ENCODE data around the gene GFM2.
"Not testable (repeated sequence)": the region's sequence is repeated elsewhere in the genome, so short reads cannot be mapped to it uniquely, and the experiment has no call there.

The GFM2 gene

DNA sequence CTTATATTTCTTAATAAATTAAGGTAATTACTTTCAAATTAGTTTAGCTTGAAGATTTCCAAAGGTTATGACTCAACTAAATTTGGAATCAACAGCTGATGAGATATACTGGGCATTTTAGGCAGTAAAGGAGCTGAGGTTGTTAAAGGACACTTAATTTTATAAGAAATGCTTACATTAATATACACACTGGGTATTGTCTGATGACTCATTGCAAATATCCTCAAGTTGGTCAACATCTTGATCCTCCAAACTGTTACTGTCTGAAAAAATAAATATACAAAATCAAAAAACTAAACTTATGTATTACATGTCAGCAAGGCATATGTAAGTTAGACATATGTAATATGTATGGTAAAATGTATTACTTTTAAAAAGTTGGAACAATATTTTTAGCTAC lies 3.4 kb downstream of the GFM2 start:
- H3K9me3 ChIP-seq (ENCODE audit: insufficient read depth, low read length, severe bottlenecking): no peaks in the 10 kb centered on the region
- H3K4me3 ChIP-seq (ENCODE audit: low read depth in 1 of 2, low read length in 2 of 2): no peak overlapping the region
- no peak for TF ChIP-seq EZH2 (IDR thresholded peaks at IDR 0.05; ENCODE audit: borderline replicate concordance, low read depth, low read length, severe bottlenecking)
- TF ChIP-seq, protein P1, sequence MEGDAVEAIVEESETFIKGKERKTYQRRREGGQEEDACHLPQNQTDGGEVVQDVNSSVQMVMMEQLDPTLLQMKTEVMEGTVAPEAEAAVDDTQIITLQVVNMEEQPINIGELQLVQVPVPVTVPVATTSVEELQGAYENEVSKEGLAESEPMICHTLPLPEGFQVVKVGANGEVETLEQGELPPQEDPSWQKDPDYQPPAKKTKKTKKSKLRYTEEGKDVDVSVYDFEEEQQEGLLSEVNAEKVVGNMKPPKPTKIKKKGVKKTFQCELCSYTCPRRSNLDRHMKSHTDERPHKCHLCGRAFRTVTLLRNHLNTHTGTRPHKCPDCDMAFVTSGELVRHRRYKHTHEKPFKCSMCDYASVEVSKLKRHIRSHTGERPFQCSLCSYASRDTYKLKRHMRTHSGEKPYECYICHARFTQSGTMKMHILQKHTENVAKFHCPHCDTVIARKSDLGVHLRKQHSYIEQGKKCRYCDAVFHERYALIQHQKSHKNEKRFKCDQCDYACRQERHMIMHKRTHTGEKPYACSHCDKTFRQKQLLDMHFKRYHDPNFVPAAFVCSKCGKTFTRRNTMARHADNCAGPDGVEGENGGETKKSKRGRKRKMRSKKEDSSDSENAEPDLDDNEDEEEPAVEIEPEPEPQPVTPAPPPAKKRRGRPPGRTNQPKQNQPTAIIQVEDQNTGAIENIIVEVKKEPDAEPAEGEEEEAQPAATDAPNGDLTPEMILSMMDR (IDR thresholded peaks at IDR 0.05; ENCODE audit: borderline replicate concordance, extremely low read depth, low read length, poor library complexity, severe bottlenecking): no peak
- peaks cover 55% of the 10 kb centered on the region for H3K36me3 ChIP-seq (ENCODE audit: insufficient read depth, low read length)
- no peak overlapping the region for H3K9ac ChIP-seq (ENCODE audit: low read depth, low read length)
- DNase-seq (no peak), ATAC-seq (ENCODE audit: insufficient read depth, low read depth) (no peak)
- H3K79me2 ChIP-seq (ENCODE audit: insufficient read depth, low read length): peaks cover 64% of the 10 kb centered on the region
- no peak overlapping the region for H3K27ac ChIP-seq (ENCODE audit: low read length)
- no peak overlapping the region for H2AFZ ChIP-seq (ENCODE audit: low read depth, low read length)
- no peak overlapping the region for H3K4me2 ChIP-seq (ENCODE audit: insufficient read depth, low read length)
- H3K4me1 ChIP-seq (ENCODE audit: insufficient read depth, low read length): peaks cover 45% of the 10 kb centered on the region
- no peaks in the 10 kb centered on the region for H3K27me3 ChIP-seq (ENCODE audit: insufficient read depth, low read length, poor library complexity)
- peaks cover 5% of the 10 kb centered on the region for H4K20me1 ChIP-seq (ENCODE audit: insufficient read depth, low read length)

DNA sequence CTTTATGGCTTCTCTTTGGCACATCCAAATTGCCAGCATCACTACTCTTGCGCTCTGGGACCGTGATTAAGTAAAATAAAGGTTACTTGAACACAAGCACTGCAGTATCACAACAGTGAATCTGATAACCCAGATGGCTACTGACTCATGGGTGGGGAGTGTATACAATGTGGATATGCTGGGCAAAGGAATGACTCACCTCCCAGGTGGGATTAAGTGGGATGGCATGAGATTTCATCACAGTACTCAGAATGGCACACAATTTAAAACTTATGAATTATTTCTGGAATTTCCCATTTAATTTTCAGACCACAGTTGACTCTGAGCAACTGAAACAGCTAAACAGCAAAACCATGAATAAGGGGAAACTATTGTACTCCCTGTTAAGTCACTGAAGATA lies 4.3 kb downstream of the GFM2 start:
- no peak for TF ChIP-seq EZH2 (IDR thresholded peaks at IDR 0.05; ENCODE audit: borderline replicate concordance, low read depth, low read length, severe bottlenecking)
- TF ChIP-seq, protein P1 (IDR thresholded peaks at IDR 0.05; ENCODE audit: borderline replicate concordance, extremely low read depth, low read length, poor library complexity, severe bottlenecking): no peak
- Histone ChIP-seq H3K4me1 (ENCODE audit: insufficient read depth, low read length) (peaks cover 36% of the 10 kb centered on the region), H3K4me3 (ENCODE audit: low read depth in 1 of 2, low read length in 2 of 2) (no peak overlapping the region), H3K79me2 (ENCODE audit: insufficient read depth, low read length) (peaks cover 55% of the 10 kb centered on the region), H3K36me3 (ENCODE audit: insufficient read depth, low read length) (peaks cover 64% of the 10 kb centered on the region), H2AFZ (ENCODE audit: low read depth, low read length) (no peak overlapping the region), H4K20me1 (ENCODE audit: insufficient read depth, low read length) (no peaks in the 10 kb centered on the region; the same call in 1 of the 2 replicates), H3K27me3 (ENCODE audit: insufficient read depth, low read length, poor library complexity) (no peaks in the 10 kb centered on the region), H3K9ac (ENCODE audit: low read depth, low read length) (no peak overlapping the region), H3K27ac (ENCODE audit: low read length) (no peak overlapping the region), H3K4me2 (ENCODE audit: insufficient read depth, low read length) (no peak overlapping the region), H3K9me3 (ENCODE audit: insufficient read depth, low read length, severe bottlenecking) (no peaks in the 10 kb centered on the region)
- ATAC-seq (ENCODE audit: insufficient read depth, low read depth) (no peak), DNase-seq (no peak)

DNA sequence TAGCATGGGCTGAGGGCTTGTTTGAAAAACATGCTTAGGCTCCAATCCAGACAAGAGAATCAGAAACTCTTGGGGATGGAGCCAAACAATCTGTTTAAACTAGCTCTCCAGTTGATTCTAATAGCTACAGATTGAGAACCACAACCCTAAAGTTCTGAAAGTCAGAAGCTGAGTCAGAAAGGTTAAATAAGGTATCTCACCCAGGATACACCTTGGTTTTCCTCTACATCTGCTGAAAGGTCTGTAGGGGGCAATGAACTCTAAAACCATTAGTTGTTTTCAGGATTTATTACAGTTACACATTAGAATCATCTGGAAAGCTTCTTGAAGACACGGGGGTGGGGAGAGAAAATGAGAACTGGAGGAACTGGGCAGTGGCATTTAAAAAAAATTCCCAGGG lies 5.7 kb downstream of the GFM2 start:
- Histone ChIP-seq H3K4me1 (ENCODE audit: insufficient read depth, low read length) (peaks cover 35% of the 10 kb centered on the region), H3K27ac (ENCODE audit: low read length) (no peak overlapping the region), H3K4me2 (ENCODE audit: insufficient read depth, low read length) (no peak overlapping the region)

DNA sequence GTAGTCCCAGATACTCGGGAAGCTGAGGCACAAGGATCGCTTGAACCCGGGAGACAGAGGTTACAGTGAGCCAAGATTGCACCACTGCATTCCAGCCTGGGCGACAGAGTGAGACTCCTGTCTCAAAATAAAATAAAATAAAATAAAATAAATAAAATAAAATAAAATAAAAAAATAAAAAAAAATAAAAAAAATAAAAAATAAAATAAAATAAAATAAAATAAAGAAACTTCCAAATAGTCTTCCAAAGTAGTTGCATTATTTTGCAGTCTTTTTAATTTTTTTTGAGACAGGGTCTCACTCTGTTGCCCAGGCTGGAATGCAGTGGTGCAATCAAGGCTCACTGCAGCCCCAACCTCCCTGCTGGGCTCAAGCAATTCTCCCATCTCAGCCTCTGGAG lies 18.2 kb downstream of the GFM2 start:
- not testable (repeated sequence) for DNase-seq; H2AFZ ChIP-seq (ENCODE audit: low read depth, low read length); ATAC-seq (ENCODE audit: insufficient read depth, low read depth); H3K9me3 ChIP-seq (ENCODE audit: insufficient read depth, low read length, severe bottlenecking); H3K27ac ChIP-seq (ENCODE audit: low read length); H3K4me3 ChIP-seq (ENCODE audit: low read depth in 1 of 2, low read length in 2 of 2); H3K4me1 ChIP-seq (ENCODE audit: insufficient read depth, low read length); H3K9ac ChIP-seq (ENCODE audit: low read depth, low read length); H3K4me2 ChIP-seq (ENCODE audit: insufficient read depth, low read length); H3K27me3 ChIP-seq (ENCODE audit: insufficient read depth, low read length, poor library complexity); H4K20me1 ChIP-seq (ENCODE audit: insufficient read depth, low read length); H3K79me2 ChIP-seq (ENCODE audit: insufficient read depth, low read length)
- H3K36me3 ChIP-seq (ENCODE audit: insufficient read depth, low read length): peaks cover 76% of the 10 kb centered on the region

More for the DNA sequence above, 5.7 kb downstream of the GFM2 start:
- H3K27me3 ChIP-seq (ENCODE audit: insufficient read depth, low read length, poor library complexity): no peaks in the 10 kb centered on the region
- DNase-seq (no peak), ATAC-seq (ENCODE audit: insufficient read depth, low read depth) (no peak)
- TF ChIP-seq, protein P1 (IDR thresholded peaks at IDR 0.05; ENCODE audit: borderline replicate concordance, extremely low read depth, low read length, poor library complexity, severe bottlenecking): no peak
- TF ChIP-seq EZH2 (IDR thresholded peaks at IDR 0.05; ENCODE audit: borderline replicate concordance, low read depth, low read length, severe bottlenecking): no peak
- peaks cover 43% of the 10 kb centered on the region for H3K79me2 ChIP-seq (ENCODE audit: insufficient read depth, low read length)
- peaks cover 78% of the 10 kb centered on the region for H3K36me3 ChIP-seq (ENCODE audit: insufficient read depth, low read length)
- no peaks in the 10 kb centered on the region; the same call in 1 of the 2 replicates for H4K20me1 ChIP-seq (ENCODE audit: insufficient read depth, low read length)
- H3K4me3 ChIP-seq (ENCODE audit: low read depth in 1 of 2, low read length in 2 of 2): no peak overlapping the region
- no peak overlapping the region for H2AFZ ChIP-seq (ENCODE audit: low read depth, low read length)
- peaks cover under 1% of the 10 kb centered on the region for H3K9me3 ChIP-seq (ENCODE audit: insufficient read depth, low read length, severe bottlenecking)
- H3K9ac ChIP-seq (ENCODE audit: low read depth, low read length): no peak overlapping the region

Data from DND-41 (cell line).